CD14-positive monocyte (primary cell): ENCODE data around the gene EFHC2. TPM values are rescaled to one million over a fixed set of nuclear protein-coding genes. Genes with fewer than 3 reads are reported as not detected.

Source experiments
- DNase-seq, 3 donors: peaks; one replicate each; pipeline ENCODE4 v3.0.0-alpha.2; 2011 to 2022
- H2AFZ ChIP-seq: 2 replicates; pipeline ENCODE4 v1.6.0; 2012; ENCODE audit warnings: mild to moderate bottlenecking, low read depth, low read length, inconsistent platforms; ENCODE audit not compliant: insufficient read depth, poor library complexity, severe bottlenecking
- H3K27ac ChIP-seq, 2 donors: 1 replicate in 1 of 2; 2 replicates in 1 of 2; pipeline ENCODE4 v1.5.1; 2012 to 2013; ENCODE audit warnings: low read length in 2 of 2, control low read depth in 1 of 2, inconsistent platforms in 1 of 2, low read depth in 1 of 2, mild to moderate bottlenecking in 1 of 2
- H3K27me3 ChIP-seq, 2 donors: one replicate each; pipeline versions ENCODE4 v1.6.0 to v1.6.1; 2011 to 2013; ENCODE audit warnings: low read length in 2 of 2; ENCODE audit not compliant: control insufficient read depth in 2 of 2, insufficient read depth in 2 of 2
- H3K36me3 ChIP-seq, 2 donors: replicated peaks in 1 of 2; 1 replicate in 1 of 2; 2 replicates in 1 of 2; pipeline versions ENCODE4 v1.5.1 to v1.6.1; 2012 to 2013; ENCODE audit warnings: low read length in 2 of 2, control low read depth in 1 of 2, inconsistent platforms in 1 of 2, mild to moderate bottlenecking in 1 of 2; ENCODE audit not compliant: insufficient read depth in 2 of 2, control insufficient read depth in 1 of 2
- H3K4me1 ChIP-seq, 2 donors: 1 replicate in 1 of 2; 2 replicates in 1 of 2; pipeline versions ENCODE4 v1.5.1 to v1.6.1; 2012 to 2013; ENCODE audit warnings: low read length in 2 of 2, control low read depth in 1 of 2, inconsistent platforms in 1 of 2, mild to moderate bottlenecking in 1 of 2, moderate library complexity in 1 of 2; ENCODE audit not compliant: insufficient read depth in 2 of 2, control insufficient read depth in 1 of 2
- H3K4me2 ChIP-seq: replicated peaks from 2 replicates; pipeline ENCODE3; 2012; ENCODE audit warnings: low read length, moderate library complexity, mild to moderate bottlenecking; ENCODE audit not compliant: poor library complexity, severe bottlenecking; ENCODE audit errors: extremely low read depth
- H3K4me3 ChIP-seq, 3 experiments: fragments of 200-600 bp in 1 of 3; sonication (generic) in 1 of 3; replicated peaks in 1 of 3; 1 replicate in 2 of 3; 2 replicates in 1 of 3; pipeline ENCODE4 v1.5.1; 2011 to 2013; ENCODE audit warnings: low read length in 3 of 3, mild to moderate bottlenecking in 3 of 3, control low read depth in 2 of 3, low read depth in 2 of 3, inconsistent platforms in 1 of 3, moderate library complexity in 1 of 3
- H3K79me2 ChIP-seq: 2 replicates; pipeline ENCODE4 v1.6.0; 2012; ENCODE audit warnings: mild to moderate bottlenecking, control low read depth, inconsistent platforms, low read length, moderate library complexity; ENCODE audit not compliant: insufficient read depth
- H3K9ac ChIP-seq: 2 replicates; pipeline ENCODE4 v1.6.0; 2017; ENCODE audit warnings: low read length, mild to moderate bottlenecking; ENCODE audit not compliant: insufficient read depth, poor library complexity, severe bottlenecking
- H3K9me3 ChIP-seq, 2 donors: replicated peaks in 1 of 2; 1 replicate in 1 of 2; 2 replicates in 1 of 2; pipeline versions ENCODE4 v1.5.1 to v1.6.1; 2012 to 2013; ENCODE audit warnings: low read length in 2 of 2, control low read depth in 1 of 2; ENCODE audit not compliant: control insufficient read depth in 1 of 2, insufficient read depth in 1 of 2
- H4K20me1 ChIP-seq: 2 replicates; pipeline ENCODE4 v1.6.0; 2012; ENCODE audit warnings: mild to moderate bottlenecking, low read length, control low read depth, moderate library complexity; ENCODE audit not compliant: insufficient read depth
- H3K27ac Mint-ChIP-seq, 7 donors: one replicate each; pipeline ENCODE4 v1.8.0; 2020; ENCODE audit warnings: mild to moderate bottlenecking in 7 of 7, mixed read lengths in 7 of 7, moderate library complexity in 6 of 7, inconsistent platforms in 2 of 7
- H3K27me3 Mint-ChIP-seq, 3 donors: one replicate each; pipeline ENCODE4 v1.8.0; 2021 to 2022; ENCODE audit warnings: low read depth in 3 of 3, mild to moderate bottlenecking in 3 of 3, mixed read lengths in 3 of 3, moderate library complexity in 3 of 3, inconsistent platforms in 1 of 3
- H3K36me3 Mint-ChIP-seq, 2 donors: one replicate each; pipeline ENCODE4 v1.8.0; 2020; ENCODE audit warnings: mixed read lengths in 2 of 2, inconsistent platforms in 1 of 2, mild to moderate bottlenecking in 1 of 2
- H3K4me1 Mint-ChIP-seq: one replicate; pipeline ENCODE4 v1.8.0; 2020; ENCODE audit warnings: mild to moderate bottlenecking, mixed read lengths
- H3K4me3 Mint-ChIP-seq, 2 donors: one replicate each; pipeline ENCODE4 v1.8.0; 2020; ENCODE audit warnings: mild to moderate bottlenecking in 2 of 2, mixed read lengths in 2 of 2, moderate library complexity in 1 of 2
- H3K9me3 Mint-ChIP-seq, 7 donors: one replicate each; pipeline ENCODE4 v1.8.0; 2020 to 2022; ENCODE audit warnings: mixed read lengths in 7 of 7, mild to moderate bottlenecking in 6 of 7, moderate library complexity in 6 of 7, inconsistent platforms in 2 of 7
- WGBS: methylation state at CpG from one replicate; pipeline ENCODE4 v1.1.5; 2013; ENCODE audit warnings: missing lambda C conversion rate; ENCODE audit not compliant: insufficient coverage; 5-methylcytosine and 5-hydroxymethylcytosine counted together
- intact Hi-C, 2 donors: fragments of 100-400 bp; cut with micrococcal nuclease; formaldehyde crosslinking; loops; one replicate each; pipeline versions ENCODE4 v1.15.0 to v1.15.1; 2023
- polyA plus RNA-seq, 3 donors: library from polyadenylated mRNA; depleted of rRNA in 1 of 3; unstranded in 2 of 3; stranded (reverse) in 1 of 3; fragments of 300-500 nt in 2 of 3; fragments of >200 nt in 1 of 3; fragmentation: Illumina TruSeq in 2 of 3; gene quantifications; 1 replicate in 2 of 3; 2 replicates in 1 of 3; pipeline ENCODE4 v1.2.3, GENCODE V29; 2012 to 2021
- TF ChIP-seq, protein P1 (sequence below): fragments of 200-600 bp; IDR thresholded peaks from one replicate; pipeline ENCODE4 v1.8.0; 2022; ENCODE audit warnings: antibody characterized with exemption, mild to moderate bottlenecking

Gene EFHC2
- polyA plus RNA-seq, 3 donors, result 0.05 to 0.22 TPM; not detected in 1

- H3K4me1 ChIP-seq, result no peaks in the 10 kb centered on the region
- WGBS, result no CpG with 5 or more reads among the region's 2 CpGs
- no peak overlapping the region for H2AFZ ChIP-seq
- peaks cover 0 to 2% of the 10 kb centered on the region in 2 donors for H3K27me3 ChIP-seq
- no peaks in the 10 kb centered on the region for H3K9me3 ChIP-seq
- no peak for DNase-seq
- H3K9me3 Mint-ChIP-seq, result no peaks in the 10 kb centered on the region
- intact Hi-C loops, result no loop called here
- no peaks in the 10 kb centered on the region for H3K36me3 ChIP-seq
- no peaks in the 10 kb centered on the region for H3K79me2 ChIP-seq
- no peak overlapping the region for H3K27ac Mint-ChIP-seq
- peaks cover 0 to 7% (median 4%) of the 10 kb centered on the region in 3 donors for H3K27me3 Mint-ChIP-seq
- H3K36me3 Mint-ChIP-seq, result no peaks in the 10 kb centered on the region
- H4K20me1 ChIP-seq, result no peaks in the 10 kb centered on the region
- no peak overlapping the region for H3K4me3 Mint-ChIP-seq
- TF ChIP-seq, protein P1, sequence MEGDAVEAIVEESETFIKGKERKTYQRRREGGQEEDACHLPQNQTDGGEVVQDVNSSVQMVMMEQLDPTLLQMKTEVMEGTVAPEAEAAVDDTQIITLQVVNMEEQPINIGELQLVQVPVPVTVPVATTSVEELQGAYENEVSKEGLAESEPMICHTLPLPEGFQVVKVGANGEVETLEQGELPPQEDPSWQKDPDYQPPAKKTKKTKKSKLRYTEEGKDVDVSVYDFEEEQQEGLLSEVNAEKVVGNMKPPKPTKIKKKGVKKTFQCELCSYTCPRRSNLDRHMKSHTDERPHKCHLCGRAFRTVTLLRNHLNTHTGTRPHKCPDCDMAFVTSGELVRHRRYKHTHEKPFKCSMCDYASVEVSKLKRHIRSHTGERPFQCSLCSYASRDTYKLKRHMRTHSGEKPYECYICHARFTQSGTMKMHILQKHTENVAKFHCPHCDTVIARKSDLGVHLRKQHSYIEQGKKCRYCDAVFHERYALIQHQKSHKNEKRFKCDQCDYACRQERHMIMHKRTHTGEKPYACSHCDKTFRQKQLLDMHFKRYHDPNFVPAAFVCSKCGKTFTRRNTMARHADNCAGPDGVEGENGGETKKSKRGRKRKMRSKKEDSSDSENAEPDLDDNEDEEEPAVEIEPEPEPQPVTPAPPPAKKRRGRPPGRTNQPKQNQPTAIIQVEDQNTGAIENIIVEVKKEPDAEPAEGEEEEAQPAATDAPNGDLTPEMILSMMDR, result no peak
- peaks cover 5% of the 10 kb centered on the region for H3K4me1 Mint-ChIP-seq
- no peak overlapping the region for H3K9ac ChIP-seq
- no peak overlapping the region for H3K4me2 ChIP-seq
- no peak overlapping the region for H3K27ac ChIP-seq
- H3K4me3 ChIP-seq, result no peak overlapping the region
Measured at GRCh38 chrX:44224760-44225159, 118.7 kb downstream of the EFHC2 start.

DNA sequence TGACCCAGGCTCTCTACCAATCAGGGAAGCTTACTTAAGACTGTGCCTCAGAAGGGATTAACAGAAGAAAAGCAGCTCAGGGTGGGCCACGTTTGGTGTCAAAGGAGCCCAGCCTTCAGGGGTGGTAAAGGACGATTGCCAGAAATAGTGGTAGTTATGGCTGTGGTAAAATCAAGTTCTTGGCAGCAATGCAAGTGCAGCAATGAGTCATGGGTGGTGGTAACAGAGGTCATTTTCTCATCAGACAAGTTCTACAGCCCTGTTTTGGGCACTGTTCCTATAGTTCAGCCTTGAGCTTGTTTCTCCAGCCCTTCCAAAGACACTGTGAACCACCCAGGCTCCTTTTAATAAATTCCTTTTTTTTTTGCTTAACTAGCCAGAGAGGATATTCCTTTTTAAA is 120.3 kb downstream of the EFHC2 start:
- TF ChIP-seq, protein P1, result no peak
- Mint-ChIP-seq H3K4me3 (no peak overlapping the region), H3K27ac (peak overlapping the region in 1 of 7 donors; percentile 15), H3K4me1 (no peaks in the 10 kb centered on the region), H3K9me3 (peaks cover 0 to 2% (median 0%) of the 10 kb centered on the region in 7 donors), H3K27me3 (peaks cover 0 to 4% (median 3%) of the 10 kb centered on the region in 3 donors), H3K36me3 (no peaks in the 10 kb centered on the region)
- Histone ChIP-seq H3K36me3 (no peaks in the 10 kb centered on the region), H3K79me2 (no peaks in the 10 kb centered on the region), H3K4me2 (no peak overlapping the region), H3K27ac (no peak overlapping the region), H3K4me1 (no peaks in the 10 kb centered on the region), H3K4me3 (no peak overlapping the region), H3K9ac (no peak overlapping the region), H4K20me1 (no peaks in the 10 kb centered on the region), H3K27me3 (no peaks in the 10 kb centered on the region), H3K9me3 (no peaks in the 10 kb centered on the region), H2AFZ (no peak overlapping the region)
- 100% methylated on average over 2 of the region's 2 CpGs for WGBS
- no peak for DNase-seq
- intact Hi-C loops, result no loop called here
